ENCODE data around the gene ADAMTS12. TPM values are rescaled to one million over a fixed set of nuclear protein-coding genes. Genes with fewer than 3 reads are reported as not detected.

The ADAMTS12 gene
- total RNA-seq, 6 experiments from 2014 or later: 42.2 to 49.7 (median 47.2) TPM

DNA sequence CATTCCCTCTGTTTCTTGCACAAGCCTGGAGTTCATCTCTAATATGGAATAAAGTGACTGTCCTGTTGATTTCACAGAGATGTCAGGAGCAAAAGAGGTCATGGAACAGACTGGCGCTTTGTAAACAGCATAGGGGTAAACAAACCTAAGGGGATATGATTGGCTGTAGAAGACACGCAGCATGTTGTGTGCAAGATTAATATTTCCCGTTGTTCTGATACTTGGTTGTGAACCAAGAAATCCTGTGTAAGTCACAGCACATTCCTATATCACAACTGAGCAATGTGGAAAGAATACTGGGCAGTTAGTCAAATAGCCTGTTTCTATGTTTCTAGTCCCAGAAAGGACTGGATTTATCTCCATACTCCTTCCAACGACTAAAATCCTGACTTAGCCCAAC, 3.2 kb downstream of the ADAMTS12 start:
- Mint-ChIP-seq H3K9me3 (no peaks in the 10 kb centered on the region), H3K4me1 (ENCODE audit: low read depth) (peaks cover 60% of the 10 kb centered on the region), H3K27me3 (ENCODE audit: insufficient read depth) (peaks cover 2% of the 10 kb centered on the region; the same call in 1 of the 2 replicates), H3K4me3 (peak overlapping the region; percentile 95), H3K36me3 (ENCODE audit: low read depth) (peaks cover 15% of the 10 kb centered on the region), H3K27ac (peak overlapping the region; percentile 53)
- TF ChIP-seq, protein P1, sequence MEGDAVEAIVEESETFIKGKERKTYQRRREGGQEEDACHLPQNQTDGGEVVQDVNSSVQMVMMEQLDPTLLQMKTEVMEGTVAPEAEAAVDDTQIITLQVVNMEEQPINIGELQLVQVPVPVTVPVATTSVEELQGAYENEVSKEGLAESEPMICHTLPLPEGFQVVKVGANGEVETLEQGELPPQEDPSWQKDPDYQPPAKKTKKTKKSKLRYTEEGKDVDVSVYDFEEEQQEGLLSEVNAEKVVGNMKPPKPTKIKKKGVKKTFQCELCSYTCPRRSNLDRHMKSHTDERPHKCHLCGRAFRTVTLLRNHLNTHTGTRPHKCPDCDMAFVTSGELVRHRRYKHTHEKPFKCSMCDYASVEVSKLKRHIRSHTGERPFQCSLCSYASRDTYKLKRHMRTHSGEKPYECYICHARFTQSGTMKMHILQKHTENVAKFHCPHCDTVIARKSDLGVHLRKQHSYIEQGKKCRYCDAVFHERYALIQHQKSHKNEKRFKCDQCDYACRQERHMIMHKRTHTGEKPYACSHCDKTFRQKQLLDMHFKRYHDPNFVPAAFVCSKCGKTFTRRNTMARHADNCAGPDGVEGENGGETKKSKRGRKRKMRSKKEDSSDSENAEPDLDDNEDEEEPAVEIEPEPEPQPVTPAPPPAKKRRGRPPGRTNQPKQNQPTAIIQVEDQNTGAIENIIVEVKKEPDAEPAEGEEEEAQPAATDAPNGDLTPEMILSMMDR (IDR thresholded peaks at IDR 0.05): no peak
- DNase-seq: peak; percentile 39

DNA sequence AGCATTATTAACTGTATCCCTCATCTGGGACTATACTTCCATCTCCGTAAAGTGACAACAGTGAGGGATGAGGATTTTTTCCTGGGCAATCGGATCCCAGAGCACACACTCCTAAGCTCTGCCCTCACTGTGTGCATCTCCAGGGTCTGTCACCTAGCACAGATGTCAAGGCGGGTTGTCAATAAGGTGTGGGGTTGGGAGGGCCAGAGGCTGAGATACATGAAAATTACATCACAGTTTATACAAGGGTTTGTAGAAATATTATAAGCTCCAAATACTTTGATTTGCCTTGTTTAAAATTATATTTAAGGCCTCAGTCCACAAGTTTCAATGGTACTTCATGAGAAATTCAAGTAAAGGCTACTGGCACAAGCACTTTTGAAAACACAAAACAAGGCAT, 4.5 kb downstream of the ADAMTS12 start:
- no peak overlapping the region for H3K4me3 Mint-ChIP-seq
- peaks cover 47% of the 10 kb centered on the region for H3K4me1 Mint-ChIP-seq (ENCODE audit: low read depth)
- H3K27me3 Mint-ChIP-seq (ENCODE audit: insufficient read depth): peaks cover 2% of the 10 kb centered on the region; the same call in 1 of the 2 replicates
- H3K27ac Mint-ChIP-seq: no peak overlapping the region
- no peak for DNase-seq
- H3K9me3 Mint-ChIP-seq: no peaks in the 10 kb centered on the region
- TF ChIP-seq, protein P1 (IDR thresholded peaks at IDR 0.05): no peak
- H3K36me3 Mint-ChIP-seq (ENCODE audit: low read depth): peaks cover 15% of the 10 kb centered on the region

DNA sequence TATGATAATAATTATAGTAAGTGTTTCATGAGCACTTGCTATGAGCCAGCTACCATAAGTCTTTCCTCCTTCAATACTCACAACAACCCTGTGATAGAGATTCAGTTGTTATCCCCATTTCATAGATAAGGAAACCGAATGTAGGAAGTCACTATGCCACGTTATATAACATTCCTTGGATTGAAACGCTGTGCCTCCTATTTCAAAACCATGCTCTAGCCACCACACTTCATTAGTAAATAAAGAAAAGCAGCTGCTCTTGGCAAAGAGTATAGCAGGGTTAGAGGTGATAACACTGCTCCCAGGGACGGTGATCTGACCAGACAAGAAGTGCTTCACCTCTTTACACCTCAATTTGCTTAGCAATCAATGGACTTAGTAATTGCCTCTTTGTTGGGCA, 5.5 kb downstream of the ADAMTS12 start:
- Mint-ChIP-seq H3K27ac (no peak overlapping the region), H3K36me3 (ENCODE audit: low read depth) (peaks cover 21% of the 10 kb centered on the region), H3K27me3 (ENCODE audit: insufficient read depth) (peaks cover 2% of the 10 kb centered on the region; the same call in 1 of the 2 replicates), H3K4me3 (no peak overlapping the region), H3K9me3 (no peaks in the 10 kb centered on the region), H3K4me1 (ENCODE audit: low read depth) (peaks cover 46% of the 10 kb centered on the region)
- TF ChIP-seq, protein P1 (IDR thresholded peaks at IDR 0.05): no peak
- DNase-seq: no peak

DNA sequence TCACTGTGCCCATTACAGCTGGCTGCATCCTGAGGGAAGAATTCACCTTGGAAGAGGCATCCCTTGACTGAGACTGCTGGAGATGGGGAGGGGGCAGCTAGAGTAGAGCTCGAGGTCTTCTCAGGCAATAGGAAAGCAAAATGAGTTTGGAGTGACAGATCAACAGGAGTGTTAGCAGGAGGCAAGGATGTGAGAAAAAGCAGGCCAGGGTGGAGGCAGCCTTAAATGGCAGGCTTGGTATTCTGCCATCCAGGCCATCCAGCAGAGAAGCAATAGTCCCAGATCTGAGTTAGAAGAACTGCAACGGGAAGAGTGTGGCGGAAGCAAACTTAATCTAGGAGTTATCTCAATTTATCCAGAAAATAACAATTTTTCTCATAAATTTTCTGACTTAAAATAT, 6.1 kb downstream of the ADAMTS12 start:
- peaks cover 46% of the 10 kb centered on the region for H3K4me1 Mint-ChIP-seq (ENCODE audit: low read depth)
- H3K4me3 Mint-ChIP-seq: no peak overlapping the region
- H3K36me3 Mint-ChIP-seq (ENCODE audit: low read depth): peaks cover 27% of the 10 kb centered on the region
- no peak overlapping the region for H3K27ac Mint-ChIP-seq
- DNase-seq: no peak
- TF ChIP-seq, protein P1 (IDR thresholded peaks at IDR 0.05): no peak
- peaks cover 2% of the 10 kb centered on the region; the same call in 1 of the 2 replicates for H3K27me3 Mint-ChIP-seq (ENCODE audit: insufficient read depth)
- no peaks in the 10 kb centered on the region for H3K9me3 Mint-ChIP-seq

DNA sequence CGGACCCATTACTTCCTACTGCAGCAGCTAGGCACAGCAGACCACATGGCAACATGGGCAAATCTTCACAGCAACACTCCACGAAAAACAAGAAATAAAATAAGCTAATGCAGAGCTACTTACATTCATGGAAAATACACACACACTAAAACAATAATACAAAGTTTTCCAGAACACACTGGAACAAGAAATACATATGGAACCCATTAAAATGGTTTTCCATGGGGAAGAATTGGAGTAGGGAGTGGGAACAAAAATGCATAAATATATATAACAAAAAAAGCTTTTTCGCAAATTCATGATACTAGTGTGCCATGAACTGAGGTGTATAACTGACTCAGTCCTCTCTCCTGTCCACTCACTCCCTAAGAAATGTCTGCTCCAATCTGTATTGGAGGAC, 8.3 kb downstream of the ADAMTS12 start:
- TF ChIP-seq, protein P1 (IDR thresholded peaks at IDR 0.05): no peak
- DNase-seq: no peak
- H3K4me3 Mint-ChIP-seq: no peak overlapping the region
- peaks cover 40% of the 10 kb centered on the region for H3K36me3 Mint-ChIP-seq (ENCODE audit: low read depth)
- H3K4me1 Mint-ChIP-seq (ENCODE audit: low read depth): peaks cover 26% of the 10 kb centered on the region
- peaks cover 2% of the 10 kb centered on the region; the same call in 1 of the 2 replicates for H3K27me3 Mint-ChIP-seq (ENCODE audit: insufficient read depth)
- no peaks in the 10 kb centered on the region for H3K9me3 Mint-ChIP-seq
- no peak overlapping the region; the same call in 1 of the 2 replicates for H3K27ac Mint-ChIP-seq

DNA sequence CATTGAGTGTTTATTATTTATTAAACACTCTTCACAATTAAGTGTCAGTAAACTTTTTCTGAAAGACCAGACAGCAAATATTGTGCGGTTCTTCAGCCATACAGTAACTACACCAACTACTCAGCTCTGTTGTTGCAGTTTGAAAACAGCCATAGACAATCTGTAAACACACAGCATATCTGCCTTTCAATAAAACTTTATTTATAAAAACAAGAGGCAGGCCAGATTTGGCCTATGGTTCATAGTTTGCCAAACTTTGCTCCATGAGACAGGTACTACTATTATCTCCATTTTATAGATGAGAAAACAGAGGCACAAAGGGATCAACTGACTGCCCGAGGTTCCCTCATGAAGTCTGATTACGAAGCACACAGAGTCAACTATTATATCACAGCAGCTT, 11.5 kb downstream of the ADAMTS12 start:
- TF ChIP-seq, protein P1 (IDR thresholded peaks at IDR 0.05): no peak
- Mint-ChIP-seq H3K27ac (no peak overlapping the region), H3K27me3 (ENCODE audit: insufficient read depth) (no peaks in the 10 kb centered on the region), H3K9me3 (peaks cover 4% of the 10 kb centered on the region; the same call in 1 of the 2 replicates), H3K4me3 (no peak overlapping the region), H3K36me3 (ENCODE audit: low read depth) (peaks cover 59% of the 10 kb centered on the region), H3K4me1 (ENCODE audit: low read depth) (peaks cover 29% of the 10 kb centered on the region)
- no peak for DNase-seq
